GM13977 (cell line): ENCODE measurements around the gene PPM1H.

Experiments
- DNase-seq: peaks from one replicate; pipeline ENCODE4 v3.0.0; 2012; ENCODE audit warnings: low spot score
- in situ Hi-C: fragments of 300-500 bp; cut with MboI; formaldehyde crosslinking; loops from one replicate; pipeline ENCODE4 v1.12.0; 2022; ENCODE audit warnings: low sequenced_read_pairs, low pct_unique_long_range_greater_than_20kb, mixed read lengths, inconsistent platforms; ENCODE audit not compliant: unreplicated experiment
- TF ChIP-seq, protein P1 (sequence below): IDR thresholded peaks from 2 replicates; pipeline ENCODE4 v1.5.1; 2012; ENCODE audit warnings: mild to moderate bottlenecking, control low read depth; ENCODE audit not compliant: insufficient read depth; ENCODE audit errors: extremely low read depth, missing control alignments

Gene PPM1H

GRCh38 chr12:62603811-62604098 is 331.2 kb downstream of the PPM1H start:
- TF ChIP-seq, protein P1, sequence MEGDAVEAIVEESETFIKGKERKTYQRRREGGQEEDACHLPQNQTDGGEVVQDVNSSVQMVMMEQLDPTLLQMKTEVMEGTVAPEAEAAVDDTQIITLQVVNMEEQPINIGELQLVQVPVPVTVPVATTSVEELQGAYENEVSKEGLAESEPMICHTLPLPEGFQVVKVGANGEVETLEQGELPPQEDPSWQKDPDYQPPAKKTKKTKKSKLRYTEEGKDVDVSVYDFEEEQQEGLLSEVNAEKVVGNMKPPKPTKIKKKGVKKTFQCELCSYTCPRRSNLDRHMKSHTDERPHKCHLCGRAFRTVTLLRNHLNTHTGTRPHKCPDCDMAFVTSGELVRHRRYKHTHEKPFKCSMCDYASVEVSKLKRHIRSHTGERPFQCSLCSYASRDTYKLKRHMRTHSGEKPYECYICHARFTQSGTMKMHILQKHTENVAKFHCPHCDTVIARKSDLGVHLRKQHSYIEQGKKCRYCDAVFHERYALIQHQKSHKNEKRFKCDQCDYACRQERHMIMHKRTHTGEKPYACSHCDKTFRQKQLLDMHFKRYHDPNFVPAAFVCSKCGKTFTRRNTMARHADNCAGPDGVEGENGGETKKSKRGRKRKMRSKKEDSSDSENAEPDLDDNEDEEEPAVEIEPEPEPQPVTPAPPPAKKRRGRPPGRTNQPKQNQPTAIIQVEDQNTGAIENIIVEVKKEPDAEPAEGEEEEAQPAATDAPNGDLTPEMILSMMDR: no peak
- in situ Hi-C loops: no loop called here
- DNase-seq: no peak

- in situ Hi-C loops: no loop called here
- TF ChIP-seq, protein P1: peak; percentile 57
- DNase-seq: peak; percentile 85
Observed at GRCh38 chr12:62603061-62603810, 331.7 kb downstream of the PPM1H start.

DNA sequence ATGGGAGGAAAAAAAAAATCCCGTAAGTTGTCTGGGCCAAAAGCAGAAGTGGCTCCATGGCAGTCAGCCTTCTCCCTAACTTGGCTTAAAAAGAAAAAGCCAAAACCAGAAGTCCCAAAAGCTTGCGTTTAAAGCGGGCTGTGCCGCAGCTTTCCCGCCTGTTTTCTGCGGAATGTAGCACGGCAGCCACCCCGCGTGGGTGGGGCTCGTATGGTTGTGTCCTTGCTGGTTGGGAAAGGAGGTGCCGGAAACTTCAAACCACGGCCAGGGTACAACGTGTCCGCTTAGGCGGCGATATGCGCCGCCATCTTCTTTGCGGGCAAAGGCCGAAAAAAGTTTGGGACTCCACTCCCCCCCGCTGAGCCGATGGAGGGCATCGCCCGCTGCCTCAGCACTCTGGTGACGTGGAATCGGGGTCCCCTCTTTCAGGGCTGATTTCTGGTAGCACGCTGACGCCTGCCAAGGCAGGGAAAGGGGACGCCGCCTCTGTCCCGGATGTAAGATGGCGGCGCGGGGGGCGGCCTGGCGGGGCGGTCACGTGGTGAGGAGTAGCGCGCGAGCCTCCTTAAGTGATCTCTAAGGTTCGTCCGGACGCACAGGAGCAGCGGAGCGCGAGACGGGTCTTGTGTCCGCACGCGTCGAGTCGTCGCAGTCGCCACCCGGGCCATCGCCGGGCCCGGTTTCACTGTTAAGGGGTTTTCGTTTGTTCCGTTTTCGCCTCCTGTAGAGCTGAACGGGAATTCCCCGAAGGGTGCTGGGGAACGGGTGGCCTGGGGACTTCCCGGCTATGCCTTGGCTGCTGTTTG is 332.5 kb downstream of the PPM1H start:
- TF ChIP-seq, protein P1: no peak
- in situ Hi-C loops: no loop called here
- DNase-seq: peak; percentile 86

GRCh38 chr12:62601765-62602164 is 333.2 kb downstream of the PPM1H start:
- TF ChIP-seq, protein P1: no peak
- in situ Hi-C loops: no loop called here
- DNase-seq: no peak

- in situ Hi-C loops: no loop called here
- no peak for DNase-seq
- TF ChIP-seq, protein P1: peak; percentile 17
Observed at GRCh38 chr12:62599854-62600437, 335.0 kb downstream of the PPM1H start.

DNA sequence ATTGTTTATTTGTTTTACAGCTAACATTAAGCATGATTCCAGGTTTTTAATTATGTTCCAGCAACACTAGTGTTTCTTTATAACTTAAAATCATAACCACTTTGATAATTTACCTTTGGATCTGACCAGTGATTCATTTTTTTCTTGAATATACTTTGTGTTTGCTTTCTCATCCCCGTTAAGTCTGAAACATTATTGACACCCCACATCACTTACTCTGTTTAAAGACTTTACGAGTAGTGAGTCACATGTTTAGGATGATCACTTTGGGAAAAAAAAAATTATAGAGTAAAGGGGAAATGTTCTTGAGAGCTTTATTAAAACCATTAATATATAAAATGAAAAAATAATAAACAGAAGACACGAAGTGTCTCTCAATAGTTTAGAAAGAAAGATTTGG is 336.1 kb downstream of the PPM1H start:
- DNase-seq: no peak
- in situ Hi-C loops: no loop called here
- TF ChIP-seq, protein P1: no peak
